HG03095 (cell line): Measurements from ENCODE around the gene ANKRD12.
"Not testable (repeated sequence)": the region's sequence is repeated elsewhere in the genome, so short reads cannot be mapped to it uniquely, and the experiment has no call there.

ENCODE experiments used
- ATAC-seq: cut with Tn5 transposase; IDR thresholded peaks from one replicate; pipeline ENCODE4 v1.9.1; 2021; ENCODE audit warnings: moderate library complexity; ENCODE audit not compliant: unreplicated experiment

The ANKRD12 gene

GRCh38 chr18:9223356-9223755, 86.8 kb downstream of the ANKRD12 start:
- no peak for ATAC-seq

GRCh38 chr18:9226463-9226862, 89.9 kb downstream of the ANKRD12 start:
- ATAC-seq = no peak

- no peak for ATAC-seq
Measured at GRCh38 chr18:9231852-9232486, 95.4 kb downstream of the ANKRD12 start.

- no peak for ATAC-seq
Measured at GRCh38 chr18:9232977-9233376, 96.4 kb downstream of the ANKRD12 start.

- ATAC-seq = no peak
Measured at GRCh38 chr18:9233771-9234440, 97.3 kb downstream of the ANKRD12 start.

GRCh38 chr18:9234528-9234927, 97.9 kb downstream of the ANKRD12 start:
- ATAC-seq = no peak

- ATAC-seq = no peak
Measured at GRCh38 chr18:9237981-9238380, 101.4 kb downstream of the ANKRD12 start.

GRCh38 chr18:9239720-9240119, 103.1 kb downstream of the ANKRD12 start:
- ATAC-seq = no peak

GRCh38 chr18:9240270-9240669, 103.7 kb downstream of the ANKRD12 start:
- no peak for ATAC-seq

GRCh38 chr18:9243029-9243428, 106.4 kb downstream of the ANKRD12 start:
- ATAC-seq = no peak

GRCh38 chr18:9244376-9244775, 107.8 kb downstream of the ANKRD12 start:
- no peak for ATAC-seq

GRCh38 chr18:9248661-9249060, 112.1 kb downstream of the ANKRD12 start:
- no peak for ATAC-seq

GRCh38 chr18:9249254-9249653, 112.7 kb downstream of the ANKRD12 start:
- no peak for ATAC-seq

GRCh38 chr18:9259173-9259572, 122.6 kb downstream of the ANKRD12 start:
- ATAC-seq = no peak

- no peak for ATAC-seq
Measured at GRCh38 chr18:9260388-9261380, 124.1 kb downstream of the ANKRD12 start.

GRCh38 chr18:9263264-9263663, 126.7 kb downstream of the ANKRD12 start:
- ATAC-seq = no peak

GRCh38 chr18:9264797-9265196, 128.2 kb downstream of the ANKRD12 start:
- ATAC-seq = not testable (repeated sequence)

GRCh38 chr18:9273221-9273620, 136.6 kb downstream of the ANKRD12 start:
- no peak for ATAC-seq

GRCh38 chr18:9275890-9276289, 139.3 kb downstream of the ANKRD12 start:
- ATAC-seq = no peak

GRCh38 chr18:9278028-9278427, 141.4 kb downstream of the ANKRD12 start:
- ATAC-seq = no peak

- no peak for ATAC-seq
Measured at GRCh38 chr18:9280849-9281248, 144.3 kb downstream of the ANKRD12 start.

GRCh38 chr18:9281780-9282179, 145.2 kb downstream of the ANKRD12 start:
- no peak for ATAC-seq
